ENCODE data around the gene HSPG2.

The HSPG2 gene

DNA sequence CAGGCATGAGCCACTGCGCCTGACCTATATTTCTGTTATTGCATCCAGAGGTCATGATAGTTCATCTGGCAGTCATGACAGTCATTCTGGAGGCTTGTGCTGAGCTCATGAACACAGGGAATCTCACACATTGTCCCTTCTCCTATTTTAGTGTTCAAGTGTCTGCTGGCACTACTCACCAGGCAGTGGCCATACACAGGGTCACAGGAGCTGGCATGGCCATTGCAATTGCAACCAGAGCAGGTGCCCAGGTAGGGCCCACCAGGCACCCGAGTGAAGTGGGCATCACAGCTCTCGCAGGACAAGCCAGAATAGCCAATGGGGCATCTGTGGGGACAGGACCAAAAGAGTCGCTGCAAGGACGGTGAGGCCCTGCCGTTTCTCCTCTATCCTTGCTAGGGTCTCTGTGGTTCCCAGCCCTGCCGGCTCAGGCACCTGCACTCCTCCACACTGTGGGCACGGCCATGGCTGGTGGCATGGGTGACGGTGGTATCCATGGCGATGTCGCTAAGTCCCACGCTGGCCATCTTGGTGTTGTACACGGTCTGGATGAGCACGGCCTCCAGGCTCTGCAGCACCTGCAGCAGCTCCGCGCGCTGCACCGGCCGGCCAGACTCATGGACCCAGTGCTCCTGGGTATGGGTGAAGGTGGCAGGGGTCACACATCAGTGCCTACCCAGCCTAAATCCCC lies 57.0 kb downstream of the HSPG2 start:
- no peak for DNase-seq (ENCODE audit: low read depth, low spot score)

DNA sequence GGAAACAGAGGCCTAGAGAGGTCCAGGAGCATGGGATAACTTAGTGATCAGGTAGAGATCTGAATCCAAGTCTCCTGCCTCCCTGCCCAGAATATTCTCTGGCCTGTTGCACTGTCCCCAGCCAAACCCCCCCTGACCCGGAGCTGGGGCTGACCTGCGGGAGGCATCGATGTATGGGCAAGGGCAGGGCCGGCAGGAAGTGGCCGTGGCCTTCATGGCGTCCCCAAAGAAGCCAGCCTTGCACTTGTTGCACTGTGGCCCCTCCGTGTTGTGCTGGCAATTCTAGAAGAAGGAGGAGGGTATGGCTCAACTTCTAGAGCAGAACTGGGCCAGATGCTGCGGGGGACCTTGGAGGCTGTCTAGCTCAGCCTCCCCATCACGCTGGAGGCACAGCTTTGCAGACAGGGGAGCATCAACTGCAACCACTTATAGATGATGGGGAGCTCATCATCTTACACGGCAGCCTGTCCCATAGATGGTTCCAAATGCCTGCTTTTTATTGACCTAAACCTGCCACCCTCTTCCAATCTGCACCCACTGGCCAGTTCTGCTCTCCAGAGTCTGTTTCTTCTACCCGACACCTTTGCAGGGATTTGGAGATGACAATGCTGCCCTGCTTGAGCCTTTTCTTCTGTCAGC lies 58.2 kb downstream of the HSPG2 start:
- DNase-seq (ENCODE audit: low read depth, low spot score): no peak

DNA sequence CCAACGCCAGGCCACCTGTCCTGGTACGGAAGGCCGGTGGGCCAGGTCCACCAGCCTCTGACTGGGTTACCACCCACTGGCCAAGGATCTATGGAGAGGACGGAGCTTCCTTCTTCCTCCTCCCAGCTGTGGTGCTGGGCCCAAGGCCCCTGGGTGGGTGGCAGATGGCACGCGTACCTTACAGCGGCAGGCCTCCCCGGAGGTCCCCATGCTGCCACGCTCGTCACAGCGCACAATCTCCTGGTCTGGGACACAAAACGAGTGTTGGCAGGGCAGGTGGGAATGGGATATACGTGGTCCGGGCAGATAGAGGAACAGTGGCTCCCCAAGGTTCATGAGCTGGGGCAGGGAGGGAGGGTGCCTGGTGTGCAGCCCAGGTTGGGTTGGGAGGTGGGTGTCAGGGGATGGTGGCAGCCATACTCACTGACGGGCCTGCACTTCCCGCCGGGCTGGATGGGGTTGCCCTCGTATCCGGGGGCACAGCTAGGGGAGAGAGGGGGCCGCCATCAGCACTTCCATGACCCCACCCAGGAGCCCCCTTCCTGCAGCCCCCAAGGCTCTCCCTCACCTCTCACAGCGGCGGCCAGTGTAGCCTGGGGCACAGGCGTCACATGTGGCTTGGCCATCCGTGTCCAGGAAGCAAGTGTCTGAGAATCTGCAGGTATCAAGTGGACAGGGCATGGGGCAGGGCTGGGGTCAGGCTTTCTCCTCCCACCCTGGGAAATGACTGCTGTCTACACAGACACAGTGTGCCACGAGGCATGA lies 58.9 kb downstream of the HSPG2 start:
- no peak for DNase-seq (ENCODE audit: low read depth, low spot score)

DNA sequence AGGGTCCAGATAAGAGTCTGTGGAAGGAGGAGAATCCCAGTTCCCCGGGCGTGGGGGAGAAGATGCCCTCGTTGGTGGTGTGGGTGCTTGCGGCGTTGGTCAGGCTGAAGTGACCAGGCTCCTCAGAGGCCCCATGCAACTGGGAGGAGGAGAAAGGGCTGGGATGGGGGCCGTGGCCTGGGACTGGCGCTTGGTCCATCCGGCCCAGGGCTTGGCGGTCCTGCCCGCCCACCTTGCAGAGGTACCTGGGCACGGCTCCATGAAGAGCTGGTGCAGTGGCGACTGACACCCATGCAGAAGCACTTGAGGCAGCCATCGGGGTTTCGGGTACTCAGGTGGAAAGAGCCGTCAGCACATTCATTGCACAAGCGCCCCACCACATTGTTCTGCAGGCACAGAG lies 60.8 kb downstream of the HSPG2 start:
- DNase-seq (ENCODE audit: low read depth, low spot score): no peak

DNA sequence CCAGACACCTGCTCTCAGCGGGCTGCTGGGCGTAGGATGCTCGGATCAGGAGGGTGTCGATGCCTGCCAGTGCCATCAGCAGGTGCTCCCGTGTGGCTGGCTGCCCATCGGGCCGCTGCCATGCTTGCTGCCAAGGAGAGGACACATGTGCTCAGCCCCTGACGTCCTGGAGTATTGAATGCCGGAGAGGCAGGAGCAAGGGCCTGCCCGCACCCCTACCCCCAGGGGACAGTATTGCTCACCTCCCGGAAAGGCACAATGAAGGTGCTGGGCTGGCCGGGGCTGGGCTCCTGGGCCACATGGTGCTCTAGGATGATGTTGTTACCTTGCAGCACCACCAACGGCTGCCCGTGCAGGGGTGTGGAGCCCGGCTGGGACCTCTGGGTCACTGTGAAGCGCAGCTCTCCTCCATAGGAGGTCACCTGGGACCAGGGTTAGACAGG lies 61.5 kb downstream of the HSPG2 start:
- no peak for DNase-seq (ENCODE audit: low read depth, low spot score)

DNA sequence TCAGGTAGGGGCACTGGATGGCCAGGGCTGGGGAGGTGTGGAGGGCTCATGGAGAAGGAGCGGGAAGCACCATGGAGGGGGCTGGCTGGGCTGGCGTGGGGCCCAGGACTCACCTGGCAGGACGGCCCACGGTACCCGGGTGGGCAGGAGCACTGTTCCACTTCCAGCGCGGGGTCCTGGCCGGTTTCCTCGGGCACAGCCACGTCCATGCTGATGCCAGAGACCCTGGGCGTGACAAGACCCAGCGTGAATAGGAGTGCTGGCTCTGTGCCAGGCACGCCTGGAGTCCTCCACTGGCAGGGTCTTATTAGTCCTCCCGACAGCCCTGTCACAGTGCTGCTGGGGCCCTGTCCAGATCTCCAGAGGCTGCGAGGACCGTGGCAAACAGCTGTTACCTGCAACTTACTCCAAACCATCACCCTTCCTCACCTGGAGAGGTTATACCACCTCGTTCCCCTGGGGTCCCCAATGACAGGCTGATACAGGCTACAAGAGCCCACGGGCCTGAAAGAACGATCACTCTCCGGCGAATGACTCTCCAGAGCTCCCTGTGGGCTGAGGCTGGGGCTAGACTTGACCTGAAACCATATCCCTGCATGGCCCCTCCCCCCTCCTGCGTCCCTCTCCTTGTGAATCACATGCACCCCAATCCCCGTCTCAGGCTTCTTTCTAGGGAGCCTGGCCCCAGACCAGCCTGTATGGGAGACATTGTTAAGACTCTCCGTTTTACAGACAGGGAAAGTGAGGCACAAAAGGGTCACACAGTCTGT lies 62.1 kb downstream of the HSPG2 start:
- no peak for DNase-seq (ENCODE audit: low read depth, low spot score)

DNA sequence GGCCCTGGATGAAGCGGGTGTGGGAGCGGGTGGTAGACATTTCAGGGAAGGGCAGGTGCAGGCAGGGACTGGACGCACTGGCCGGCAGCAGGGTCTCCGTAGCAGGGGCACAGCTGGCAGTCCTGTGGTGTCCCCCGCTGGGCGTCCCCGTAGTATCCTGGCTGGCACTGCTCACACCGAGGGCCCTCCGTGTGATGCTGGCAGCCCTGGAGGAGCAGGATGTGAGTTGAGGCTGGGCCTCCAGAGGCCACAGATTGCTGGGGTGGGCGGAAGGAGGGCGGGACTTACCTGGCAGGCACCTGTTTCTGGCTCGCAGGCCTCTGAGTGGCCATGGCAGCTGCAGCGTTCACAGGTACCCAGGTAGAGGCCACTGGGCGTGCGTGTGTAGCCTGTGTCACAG lies 62.8 kb downstream of the HSPG2 start:
- no peak for DNase-seq (ENCODE audit: low read depth, low spot score)

DNA sequence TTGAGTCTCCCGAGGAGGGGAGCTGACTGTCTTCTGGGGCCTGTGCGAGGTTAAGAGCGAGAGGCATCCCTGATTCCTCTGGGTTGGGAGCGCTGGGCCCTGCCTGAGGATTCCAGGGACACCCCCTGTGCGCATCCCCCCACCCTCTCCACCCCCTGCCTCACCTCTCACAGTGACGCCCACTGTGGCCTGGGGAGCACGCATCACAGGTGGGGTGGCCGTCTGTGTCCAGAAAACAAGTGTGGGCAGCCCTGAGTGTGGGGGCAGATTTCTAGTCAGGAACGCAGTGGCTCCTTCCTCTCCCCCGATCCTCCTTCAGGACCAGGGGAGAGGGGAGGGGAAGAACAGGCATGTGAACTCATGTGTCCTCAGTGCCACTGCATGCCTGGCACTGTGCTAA lies 63.3 kb downstream of the HSPG2 start:
- DNase-seq (ENCODE audit: low read depth, low spot score): no peak

DNA sequence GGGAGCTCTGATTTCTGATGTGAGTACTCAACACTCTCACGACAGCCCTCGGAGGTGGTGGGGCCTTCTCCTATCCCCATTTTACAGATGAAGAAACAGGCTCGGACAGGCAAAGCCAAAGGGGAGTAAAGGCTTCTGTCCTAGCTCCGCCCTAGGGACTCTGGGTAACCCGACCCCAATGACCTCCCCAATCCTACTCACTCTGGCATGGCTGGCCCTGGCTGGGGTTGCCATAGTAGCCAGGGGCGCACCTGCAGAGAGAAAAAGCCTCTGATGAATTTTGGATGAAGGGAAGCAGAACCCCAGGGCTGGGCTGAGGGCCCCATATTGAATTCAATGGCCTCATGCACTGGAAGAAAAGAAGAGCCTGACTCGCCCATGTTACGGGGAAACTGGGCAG lies 63.9 kb downstream of the HSPG2 start:
- DNase-seq (ENCODE audit: low read depth, low spot score): no peak

DNA sequence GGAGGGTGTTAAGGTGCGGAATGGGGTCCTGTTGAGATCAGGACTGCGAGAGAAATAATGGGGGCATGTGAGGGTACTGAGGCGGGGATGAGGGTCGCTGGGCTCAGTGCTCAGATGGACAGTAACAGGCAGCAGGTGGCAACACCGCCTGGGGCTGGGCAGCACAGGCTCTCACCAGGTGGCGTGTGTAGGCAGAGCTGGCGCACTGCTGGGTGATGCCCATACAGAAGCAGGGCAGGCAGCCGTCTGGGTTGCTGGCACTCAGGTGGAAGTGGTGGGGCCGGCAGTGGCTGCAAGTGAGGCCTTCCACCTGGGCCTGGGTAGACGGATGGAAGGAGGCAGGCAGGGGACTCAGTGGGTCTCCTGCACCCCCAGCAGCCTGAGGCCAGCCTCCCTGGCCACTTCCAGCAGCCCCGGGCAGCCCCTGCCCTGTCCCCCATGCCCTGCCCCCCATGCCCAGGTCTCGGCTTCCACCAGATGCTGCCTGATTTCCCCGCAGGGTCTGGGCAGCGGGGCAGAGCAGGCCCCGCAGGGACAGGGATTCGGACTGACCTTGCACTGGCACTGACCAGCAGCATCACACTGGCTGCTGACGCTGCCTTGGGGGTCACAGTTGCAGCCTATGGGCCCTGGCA lies 64.5 kb downstream of the HSPG2 start:
- no peak for DNase-seq (ENCODE audit: low read depth, low spot score)

DNA sequence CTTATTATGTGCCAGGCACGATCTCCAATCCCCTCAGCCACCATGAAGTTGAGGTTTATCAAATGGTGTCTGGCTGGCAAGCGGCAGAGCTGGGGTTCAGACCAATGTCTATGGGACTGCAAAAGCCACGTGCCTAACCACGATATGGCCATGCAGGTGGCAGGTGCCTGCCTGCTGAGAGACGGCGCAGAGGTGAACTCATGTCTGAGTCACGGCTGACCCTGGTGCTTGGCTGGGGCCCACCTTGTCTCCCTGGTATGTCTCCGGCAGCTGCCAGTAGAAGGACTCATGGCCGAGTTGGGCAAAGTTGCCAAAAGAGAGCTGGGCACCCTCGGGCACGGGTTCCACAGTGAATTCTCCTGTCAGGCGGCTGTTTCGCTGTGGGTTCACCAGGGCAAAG lies 65.2 kb downstream of the HSPG2 start:
- DNase-seq (ENCODE audit: low read depth, low spot score): no peak

DNA sequence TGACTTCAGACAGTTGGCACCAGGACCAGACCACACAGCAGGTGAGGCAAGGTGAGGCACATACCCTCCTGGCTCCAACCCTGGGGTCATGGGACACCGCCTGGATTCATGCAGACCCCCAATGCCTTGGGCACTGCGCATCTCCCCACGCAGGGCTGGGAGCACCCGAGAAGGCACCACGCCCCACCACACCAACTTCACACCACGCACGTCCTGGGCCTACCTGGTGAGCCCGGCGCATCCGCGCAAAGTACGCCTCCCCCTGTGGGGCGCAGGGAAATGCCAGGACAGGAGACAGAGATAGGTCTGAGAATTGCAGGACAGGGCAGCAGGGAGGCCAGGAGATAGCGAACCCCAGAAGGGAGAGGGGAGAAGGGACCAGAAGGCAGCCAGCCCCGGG lies 66.5 kb downstream of the HSPG2 start:
- no peak for DNase-seq (ENCODE audit: low read depth, low spot score)

DNA sequence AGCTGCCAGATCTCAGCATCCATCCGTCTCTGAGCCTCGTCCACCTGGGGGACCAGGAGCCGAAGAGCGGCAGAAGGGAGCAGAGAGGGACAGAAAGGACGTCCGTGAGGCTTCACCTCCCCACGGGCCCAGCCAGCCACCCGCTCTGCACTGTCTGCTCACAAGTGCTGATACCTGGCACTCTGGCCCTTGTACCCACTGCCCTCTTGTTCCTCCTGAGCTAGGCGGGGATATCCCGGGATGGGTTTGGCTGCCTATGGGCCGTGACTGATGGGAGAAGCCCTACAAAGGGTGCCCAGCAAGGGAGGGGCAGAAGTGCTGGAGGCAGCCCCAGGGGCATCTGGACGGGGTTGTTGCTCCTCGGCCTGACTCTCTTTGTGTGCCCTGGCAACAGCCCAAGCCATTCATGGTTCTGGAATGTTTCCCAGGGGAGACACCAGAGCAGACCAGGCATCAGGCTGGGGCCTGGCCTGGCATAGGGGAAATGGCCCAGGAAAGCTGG lies 67.4 kb downstream of the HSPG2 start:
- no peak for DNase-seq (ENCODE audit: low read depth, low spot score)

DNA sequence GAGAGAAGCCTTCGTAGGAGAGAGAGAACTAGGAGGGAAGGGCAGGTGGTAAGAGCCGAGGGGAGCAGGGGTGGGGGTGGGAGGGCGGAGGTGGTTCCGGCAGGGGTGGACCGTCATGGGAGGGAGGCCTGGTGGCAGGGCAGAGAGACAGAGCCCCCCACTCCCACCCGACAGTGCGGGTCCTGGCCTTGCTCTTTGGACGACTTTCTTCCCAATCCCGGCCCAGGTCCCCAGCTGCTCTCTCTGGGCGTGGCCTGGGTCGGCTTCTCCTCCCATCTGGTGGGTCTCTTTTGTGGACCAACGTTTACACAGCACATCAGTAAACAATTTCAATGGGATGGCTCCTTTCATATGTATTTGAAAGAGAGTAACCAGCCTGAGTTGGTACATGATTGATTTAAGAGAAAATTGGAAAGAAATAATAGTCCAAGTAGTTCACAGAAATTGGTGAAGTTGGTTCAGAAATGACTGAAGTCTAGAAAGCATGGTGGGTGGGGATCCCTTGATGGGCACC lies 68.1 kb downstream of the HSPG2 start:
- DNase-seq (ENCODE audit: low read depth, low spot score): no peak

DNA sequence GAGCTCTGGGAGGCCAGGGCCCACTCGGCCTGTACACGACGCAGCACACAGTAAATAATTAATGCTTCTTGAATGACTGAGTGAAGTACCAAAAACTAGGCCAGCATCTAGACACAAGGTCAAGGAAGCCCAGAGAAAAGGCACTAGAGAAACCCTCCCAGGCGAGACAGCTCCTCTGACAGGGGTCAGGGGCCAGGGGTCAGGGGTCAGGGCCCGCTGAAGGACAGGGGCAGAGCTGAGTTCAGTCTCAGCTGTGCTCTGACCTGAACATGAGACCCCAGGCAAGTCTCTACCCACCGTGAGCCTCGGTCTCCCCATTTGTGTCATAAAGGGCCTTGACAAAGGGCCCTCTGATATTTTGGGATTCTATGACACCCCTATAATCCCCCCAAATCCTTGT lies 68.6 kb downstream of the HSPG2 start:
- DNase-seq (ENCODE audit: low read depth, low spot score): no peak

DNA sequence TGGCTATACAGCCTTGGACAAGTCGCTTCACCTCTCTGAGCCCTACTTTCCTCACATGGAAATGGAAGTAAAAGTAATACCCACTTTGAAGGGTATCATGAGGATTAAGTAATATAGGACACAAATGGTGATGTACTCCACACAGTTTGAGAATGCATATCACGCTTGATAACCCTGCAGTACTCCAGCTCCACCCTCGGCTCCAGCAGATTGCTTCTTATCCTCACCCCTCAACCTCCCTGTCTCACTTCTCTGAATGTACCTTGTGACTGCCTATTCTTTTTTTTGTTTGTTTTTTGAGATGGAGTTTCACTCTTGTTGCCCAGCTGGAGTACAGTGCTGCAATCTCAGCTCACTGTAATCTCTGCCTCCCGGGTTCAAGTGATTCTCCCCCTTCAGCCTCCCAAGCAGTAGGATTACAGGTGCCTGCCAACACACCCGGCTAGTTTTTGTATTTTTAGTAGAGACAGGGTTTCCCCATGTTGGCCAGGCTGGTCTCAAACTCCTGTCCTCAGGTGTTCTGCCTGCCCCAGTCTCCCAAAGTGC lies 69.6 kb downstream of the HSPG2 start:
- DNase-seq (ENCODE audit: low read depth, low spot score): no peak

DNA sequence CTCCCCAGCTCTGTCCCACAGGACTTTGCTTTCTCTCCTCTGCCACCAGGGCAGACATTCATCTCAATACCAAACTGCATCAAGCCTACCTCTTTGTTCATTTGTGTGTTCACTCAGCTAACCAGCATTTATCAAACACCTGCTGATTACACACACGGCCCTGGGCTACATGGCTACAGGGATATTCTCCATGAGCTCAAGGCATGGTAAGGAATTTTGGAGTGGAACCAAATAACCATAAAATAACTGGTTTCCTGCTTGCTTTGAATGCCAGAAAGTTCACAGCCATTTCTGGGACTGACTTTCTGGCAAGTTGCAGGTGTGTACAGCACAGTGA lies 70.4 kb downstream of the HSPG2 start:
- no peak for DNase-seq (ENCODE audit: low read depth, low spot score)

DNA sequence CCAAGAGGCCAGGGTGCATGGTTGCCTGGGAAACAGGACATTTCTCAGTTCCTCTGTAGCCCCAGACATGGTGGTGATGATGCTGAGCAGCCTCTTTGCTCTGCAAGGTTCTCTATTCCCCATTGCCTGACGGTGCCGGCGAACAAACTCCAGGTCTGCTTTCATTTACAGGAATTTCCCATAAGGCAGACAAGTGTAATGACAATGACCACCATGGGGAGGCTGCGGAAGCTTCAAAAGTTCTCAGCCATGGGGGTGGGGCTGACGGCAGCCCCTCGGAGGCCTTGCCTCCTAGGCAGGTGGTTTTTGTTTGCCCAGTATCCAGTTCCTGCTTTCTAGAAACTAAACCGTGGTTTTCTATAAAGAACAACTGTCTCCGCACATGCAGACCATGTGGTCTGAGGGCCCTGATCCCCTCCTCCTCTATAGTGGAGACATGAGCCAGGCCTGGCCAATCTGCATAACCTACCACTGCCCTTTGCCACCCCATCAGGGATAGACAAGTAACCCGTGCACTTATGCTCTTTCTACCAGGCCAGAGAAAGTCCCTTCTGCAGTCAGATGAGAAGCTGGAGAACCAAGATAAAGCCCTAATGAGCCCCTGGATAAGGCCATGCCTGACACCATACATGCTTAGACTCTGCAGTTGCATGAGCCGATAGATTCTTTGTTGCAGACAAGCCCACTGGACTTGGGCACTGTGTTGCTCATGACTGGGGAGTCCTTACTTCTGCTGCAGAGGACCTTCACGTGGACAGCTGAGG lies 71.0 kb downstream of the HSPG2 start:
- DNase-seq (ENCODE audit: low read depth, low spot score): no peak

DNA sequence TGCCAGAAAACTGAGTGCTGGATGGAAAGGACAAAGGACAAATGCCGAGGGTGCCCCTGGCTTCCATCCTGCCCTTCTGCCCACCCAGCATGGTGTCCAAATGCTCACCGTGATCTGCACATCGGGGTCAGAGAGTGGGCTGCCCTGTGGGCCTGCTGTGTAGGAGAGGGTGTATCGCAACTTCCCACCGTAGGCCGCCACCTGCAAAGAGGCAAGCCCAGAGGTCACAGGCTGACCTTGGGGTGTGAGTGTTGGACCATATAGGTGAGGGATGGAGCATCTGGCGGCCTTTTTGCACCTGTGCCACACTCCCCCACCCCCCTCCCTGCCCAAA lies 71.5 kb downstream of the HSPG2 start:
- no peak for DNase-seq (ENCODE audit: low read depth, low spot score)

DNA sequence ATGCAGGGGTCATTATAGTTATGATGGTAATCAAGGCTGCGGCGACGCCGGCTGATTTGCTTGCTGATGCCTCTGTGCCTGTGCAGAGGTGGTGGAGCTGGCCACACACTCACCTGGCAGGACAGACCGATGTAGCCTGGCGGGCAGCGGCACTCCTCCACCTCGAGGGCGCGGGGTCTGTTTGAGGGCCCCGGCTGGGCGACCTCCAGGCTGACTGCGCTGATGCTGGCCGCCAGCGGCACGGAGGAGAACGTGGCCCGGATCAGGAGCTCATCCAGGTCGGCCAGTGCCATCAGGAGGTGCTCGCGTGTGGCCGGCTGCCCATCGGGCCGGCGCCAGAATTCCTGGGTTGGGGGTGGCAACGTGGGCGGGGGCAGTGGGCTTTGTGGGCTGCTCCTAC lies 72.4 kb downstream of the HSPG2 start:
- no peak for DNase-seq (ENCODE audit: low read depth, low spot score)

DNA sequence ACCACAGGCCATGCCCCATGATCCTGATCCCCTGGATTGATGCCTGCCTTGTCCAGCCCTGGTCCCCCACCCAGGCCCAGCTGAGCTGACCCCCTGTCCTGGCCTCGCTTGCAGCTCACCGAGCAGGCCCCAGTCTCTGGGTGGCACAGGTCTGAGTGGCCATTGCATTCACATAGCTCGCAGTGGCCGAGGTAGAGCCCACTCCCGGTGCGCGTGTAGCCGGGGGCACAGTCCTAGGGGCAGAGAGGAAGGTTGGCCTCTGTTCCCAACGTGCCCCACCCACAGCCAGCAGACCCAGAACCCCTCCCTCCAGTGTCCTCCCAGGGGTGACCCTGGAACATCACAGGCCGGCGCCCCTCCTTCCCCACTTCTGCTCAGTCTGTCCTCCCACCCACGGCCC lies 73.1 kb downstream of the HSPG2 start:
- DNase-seq (ENCODE audit: low read depth, low spot score): no peak

Measured in activated CD4-positive, CD25-positive, alpha-beta regulatory T cell treated with anti-CD3 and anti-CD28 coated beads, Interleukin-2, amount 50 U/mL, for 16 hours (primary cell).